HCT116 (cell line): ENCODE measurements around the gene TRIM37. TPM values are rescaled to one million over a fixed set of nuclear protein-coding genes. Genes with fewer than 3 reads are reported as not detected.

Experiments
- ATAC-seq: fragments of 200-7000 bp; cut with Tn5 transposase; 2 replicates; pipeline ENCODE4 v1.9.1; 2020; ENCODE audit warnings: mild to moderate bottlenecking, moderate library complexity
- BruUV-seq: library from RNA; stranded (reverse); fragments of 400-500 nt; replicated peaks from 2 replicates; lab custom pipeline; 2021; lab: Mats Ljungman, UMichigan
- CTCF ChIA-PET: fragments of 300-600 bp; sonication (Branson Sonifier 250); formaldehyde crosslinking; loops from one replicate; lab custom pipeline; 2021; ENCODE audit warnings: antibody characterized with exemption; lab: Charles Lee
- POLR2A ChIA-PET: fragments of 300-600, 350-600 bp; sonication (Branson Sonifier 250); formaldehyde crosslinking; loops from one replicate; lab custom pipeline; 2021; ENCODE audit warnings: antibody characterized with exemption; lab: Charles Lee
- RAD21 ChIA-PET, 2 experiments: fragments of 300-600 bp; sonication (Branson Sonifier 250); formaldehyde crosslinking; loops; one replicate each; lab custom pipeline; 2023; ENCODE audit warnings: low total read pairs in 2 of 2; ENCODE audit not compliant: uncharacterized antibody in 2 of 2, unreplicated experiment in 2 of 2, low non-redundant PET in 1 of 2; lab: Charles Lee
- DNase-seq: peaks from one replicate; pipeline ENCODE4 v3.0.0-alpha.2; 2010; ENCODE audit warnings: low read depth, low spot score
- H2AFZ ChIP-seq: fragments of 200-600 bp; shearing (Covaris generic), sonication (generic); 2 replicates; pipeline ENCODE4 v1.6.1; 2017; ENCODE audit warnings: low read depth, mixed run types, mixed read lengths, antibody characterized with exemption, low read length; ENCODE audit not compliant: poor library complexity, severe bottlenecking
- H3K27ac ChIP-seq: 2 replicates; pipeline ENCODE4 v1.5.1; 2012; ENCODE audit warnings: low read depth, low read length
- H3K27me3 ChIP-seq: fragments of 200-600 bp; sonication (generic); 2 replicates; pipeline ENCODE4 v1.6.1; 2016; ENCODE audit warnings: mixed run types, low read length, mixed read lengths; ENCODE audit not compliant: insufficient read depth
- H3K36me3 ChIP-seq, 2 experiments: fragments of 200-500 bp in 1 of 2; fragments of 200-600 bp in 1 of 2; sonication (Bioruptor generic) in 1 of 2; sonication (generic) in 1 of 2; 2 replicates each; pipeline versions ENCODE4 v1.5.1 to v1.6.1; 2014 to 2016; ENCODE audit warnings: low read length in 2 of 2, inconsistent platforms in 1 of 2, mixed read lengths in 1 of 2, mixed run types in 1 of 2; ENCODE audit not compliant: insufficient read depth in 2 of 2, control insufficient read depth in 1 of 2
- H3K4me1 ChIP-seq, 2 experiments: fragments of 200-600 bp in 1 of 2; sonication (generic) in 1 of 2; 2 replicates each; pipeline versions ENCODE4 v1.5.1 to v1.6.1; 2012 to 2017; ENCODE audit warnings: low read length in 2 of 2, inconsistent platforms in 1 of 2, mild to moderate bottlenecking in 1 of 2, mixed read lengths in 1 of 2, mixed run types in 1 of 2, moderate library complexity in 1 of 2; ENCODE audit not compliant: insufficient read depth in 2 of 2, control insufficient read depth in 1 of 2
- H3K4me2 ChIP-seq: fragments of 200-600 bp; sonication (generic); 2 replicates; pipeline ENCODE4 v1.6.1; 2017; ENCODE audit warnings: mixed run types, low read length, mixed read lengths
- H3K4me3 ChIP-seq, 2 experiments: fragments of 200-600 bp in 1 of 2; sonication (generic) in 1 of 2; replicated peaks in 1 of 2; 2 replicates each; pipeline ENCODE4 v1.5.1; 2011 to 2016; ENCODE audit warnings: low read length in 2 of 2, control low read depth in 1 of 2, low read depth in 1 of 2, mild to moderate bottlenecking in 1 of 2, mixed read lengths in 1 of 2, mixed run types in 1 of 2
- H3K79me2 ChIP-seq: fragments of 200-600 bp; sonication (generic); 2 replicates; pipeline ENCODE4 v1.6.1; 2017; ENCODE audit warnings: mild to moderate bottlenecking, mixed run types, low read length, moderate library complexity, mixed read lengths; ENCODE audit not compliant: insufficient read depth
- H3K9ac ChIP-seq: fragments of 200-600 bp; sonication (generic); 2 replicates; pipeline ENCODE4 v1.6.1; 2016; ENCODE audit warnings: low read length, mixed read lengths
- H3K9me2 ChIP-seq: fragments of 200-600 bp; sonication (generic), shearing (Covaris generic); 2 replicates; pipeline ENCODE4 v1.6.1; 2017; ENCODE audit warnings: mixed run types, mild to moderate bottlenecking, moderate library complexity; ENCODE audit not compliant: insufficient read depth
- H3K9me3 ChIP-seq, 2 experiments: fragments of 200-500 bp in 1 of 2; fragments of 200-600 bp in 1 of 2; sonication (Bioruptor generic) in 1 of 2; sonication (generic) in 1 of 2; 2 replicates each; pipeline ENCODE4 v1.6.1; 2014 to 2017; ENCODE audit warnings: low read length in 2 of 2, mixed read lengths in 2 of 2, inconsistent platforms in 1 of 2, low read depth in 1 of 2, mild to moderate bottlenecking in 1 of 2, mixed run types in 1 of 2, moderate library complexity in 1 of 2; ENCODE audit not compliant: control insufficient read depth in 1 of 2, insufficient read depth in 1 of 2
- H4K20me1 ChIP-seq: fragments of 200-600 bp; sonication (generic), shearing (Covaris generic); 2 replicates; pipeline ENCODE4 v1.6.1; 2017; ENCODE audit warnings: mixed run types, mild to moderate bottlenecking, moderate library complexity; ENCODE audit not compliant: insufficient read depth
- CBX3 ChIP-seq: IDR thresholded peaks from 2 replicates; pipeline ENCODE4 v1.6.1; 2012; ENCODE audit warnings: low read depth
- CTCF ChIP-seq, 3 experiments: fragments of 200-600 bp in 1 of 3; sonication (generic) in 1 of 3; IDR thresholded peaks in 2 of 3; conservative IDR thresholded peaks in 1 of 3; 2 replicates each; pipeline ENCODE4 v1.5.1; 2012 to 2017; ENCODE audit warnings: low read depth in 2 of 3, low read length in 2 of 3, antibody characterized with exemption in 1 of 3, borderline replicate concordance in 1 of 3, control low read depth in 1 of 3, mild to moderate bottlenecking in 1 of 3, mixed read lengths in 1 of 3, mixed run types in 1 of 3, moderate library complexity in 1 of 3; ENCODE audit not compliant: insufficient read depth in 1 of 3
- ELF1 ChIP-seq: IDR thresholded peaks from 2 replicates; pipeline ENCODE4 v1.6.1; 2012; ENCODE audit warnings: low read depth, borderline replicate concordance
- EZH2 ChIP-seq: fragments of 200-600 bp; sonication (generic); IDR thresholded peaks from 2 replicates; pipeline ENCODE4 v1.6.1; 2017; ENCODE audit warnings: antibody characterized with exemption, mixed run types
- JUND ChIP-seq: IDR thresholded peaks from 2 replicates; pipeline ENCODE4 v1.6.1; 2012
- SIN3A ChIP-seq: IDR thresholded peaks from 2 replicates; pipeline ENCODE4 v1.6.1; 2012; ENCODE audit warnings: low read depth
- TCF7L2 ChIP-seq: IDR thresholded peaks from 2 replicates; pipeline ENCODE4 v1.7.0; 2011; ENCODE audit warnings: borderline replicate concordance, inconsistent platforms; ENCODE audit not compliant: insufficient read depth, insufficient read length; ENCODE audit errors: extremely low read depth
- YY1 ChIP-seq: IDR thresholded peaks from 2 replicates; pipeline ENCODE4 v1.6.1; 2011; ENCODE audit warnings: low read length, low read depth, moderate library complexity, mild to moderate bottlenecking; ENCODE audit not compliant: insufficient replicate concordance; ENCODE audit errors: extremely low read depth
- ZBTB33 ChIP-seq: IDR thresholded peaks from 2 replicates; pipeline ENCODE4 v1.6.1; 2011; ENCODE audit warnings: mild to moderate bottlenecking, low read length, moderate library complexity; ENCODE audit not compliant: insufficient replicate concordance; ENCODE audit errors: extremely low read depth
- intact Hi-C: fragments of 100-400 bp; cut with micrococcal nuclease; formaldehyde crosslinking; loops from 2 replicates; pipeline ENCODE4 v1.10.0; 2022
- total RNA-seq: library from RNA; stranded (reverse); gene quantifications from one replicate; pipeline ENCODE4 v1.2.1, GENCODE V29; 2021; ENCODE audit not compliant: unreplicated experiment
- TF ChIP-seq, protein P1 (sequence below): IDR thresholded peaks from 2 replicates; pipeline ENCODE4 v1.6.1; 2012

Gene TRIM37
- total RNA-seq, 1 experiment from 2014 or later = 55.7 TPM

DNA sequence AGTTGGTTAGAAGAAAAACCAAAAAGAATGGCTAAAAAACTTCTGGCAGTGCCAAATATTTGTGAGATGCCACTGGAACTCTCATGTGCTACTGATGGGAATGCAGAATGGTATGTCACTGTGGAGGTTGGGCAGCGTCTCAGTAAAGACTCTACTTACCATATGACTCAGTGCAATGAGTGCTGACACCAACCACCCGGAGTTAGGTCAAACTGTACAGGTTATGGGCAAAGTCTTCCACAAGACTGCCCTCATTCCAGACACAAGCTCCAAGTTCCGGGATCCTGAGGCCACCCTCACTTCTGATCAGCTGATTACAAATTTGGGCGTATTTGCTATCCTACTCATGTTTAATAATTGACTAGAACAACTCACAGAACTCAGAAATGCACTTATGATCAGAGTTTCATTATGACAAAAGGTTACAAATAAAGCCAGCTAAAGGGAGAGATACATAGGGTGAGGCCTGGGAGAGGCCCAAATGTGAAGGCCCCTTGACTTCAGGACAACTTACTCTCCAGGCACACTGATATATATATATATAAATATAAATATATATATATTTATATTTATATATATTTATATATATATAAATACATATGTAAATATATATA lies 114.9 kb downstream of the TRIM37 start (continued):
- TF ChIP-seq ZBTB33 (no peak), ELF1 (no peak), JUND (no peak), CBX3 (no peak), EZH2 (no peak)
- TF ChIP-seq, all 23 proteins: peak for 0

- ChIA-PET POLR2A (no interaction called here), RAD21 (no interaction called here), CTCF (no interaction called here)
- Histone ChIP-seq H3K9me3 (no peaks in the 10 kb centered on the region), H3K4me1 (peaks cover 4 to 23% of the 10 kb centered on the region in 2 experiments; a peak in 3 of 4 replicates), H3K4me2 (no peak overlapping the region), H2AFZ (no peak overlapping the region), H3K9ac (no peak overlapping the region), H3K27me3 (no peaks in the 10 kb centered on the region), H3K9me2 (no peaks in the 10 kb centered on the region), H4K20me1 (no peaks in the 10 kb centered on the region), H3K27ac (no peak overlapping the region), H3K4me3 (no peak overlapping the region), H3K36me3 (peaks cover 0 to 5% of the 10 kb centered on the region in 2 experiments; a peak in 1 of 4 replicates), H3K79me2 (no peaks in the 10 kb centered on the region)
- no peak for TF ChIP-seq EZH2
- no peak for TF ChIP-seq CTCF (IDR thresholded peaks at IDR 0.05 in 2 of 3, conservative IDR thresholded peaks at IDR 0.05 in 1 of 3; ENCODE audit: borderline replicate concordance in 1 of 3, insufficient read depth in 1 of 3, low read depth in 2 of 3, low read length in 2 of 3)
- no peak for TF ChIP-seq SIN3A
- no peak for TF ChIP-seq TCF7L2
- no peak for TF ChIP-seq YY1
- TF ChIP-seq, protein P1, sequence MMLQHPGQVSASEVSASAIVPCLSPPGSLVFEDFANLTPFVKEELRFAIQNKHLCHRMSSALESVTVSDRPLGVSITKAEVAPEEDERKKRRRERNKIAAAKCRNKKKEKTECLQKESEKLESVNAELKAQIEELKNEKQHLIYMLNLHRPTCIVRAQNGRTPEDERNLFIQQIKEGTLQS = no peak
- no peak for TF ChIP-seq CBX3
- intact Hi-C loops = no loop called here
- ATAC-seq = no peak
- BruUV-seq = no TSS peak
- DNase-seq = no peak
Observed at GRCh38 chr17:58989629-58990028, 117.1 kb downstream of the TRIM37 start.
